ENCODE measurements around the gene THRAP3. TPM values are rescaled to one million over a fixed set of nuclear protein-coding genes. Genes with fewer than 3 reads are reported as not detected.

Gene THRAP3
- total and polyA plus RNA-seq, 2 of the 8 experiments (the other 6 are each of a cell fraction or from before 2014, with no cell fraction given) = 40.2 to 183 TPM

- H3K79me1 ChIP-seq (ENCODE audit: low read depth, low read length) = no peaks in the 10 kb centered on the region
- no peak for FAIRE-seq
- no peak overlapping the region for H2AFZ ChIP-seq (ENCODE audit: low read length)
- H3K4me3 ChIP-seq (ENCODE audit: extremely low read depth in 1 of 4, insufficient read depth in 2 of 4, low read depth in 3 of 4, low read length in 4 of 4) = no peak overlapping the region
- no peaks in the 10 kb centered on the region for H3K9me3 ChIP-seq (ENCODE audit: insufficient read depth in 2 of 2, low read depth in 1 of 2, low read length in 1 of 2)
- no peak overlapping the region for H2AK5ac ChIP-seq (ENCODE audit: low read depth, low read length)
- peaks cover 3% of the 10 kb centered on the region in 2 experiments for H4K20me1 ChIP-seq (replicated peaks in 1 of 2; ENCODE audit: control insufficient read depth in 1 of 2, insufficient read depth in 2 of 2, low read length in 2 of 2)
- H2BK5ac ChIP-seq (ENCODE audit: low read depth, low read length) = no peak overlapping the region
- H2BK12ac ChIP-seq (ENCODE audit: low read depth, low read length) = no peak overlapping the region
- no peak overlapping the region for H3K4ac ChIP-seq (replicated peaks; ENCODE audit: insufficient read length, low read depth, low read length)
- H2BK15ac ChIP-seq (ENCODE audit: low read length) = no peak overlapping the region
- no peaks in the 10 kb centered on the region for H3K79me2 ChIP-seq (ENCODE audit: control insufficient read depth in 1 of 2, insufficient read depth in 2 of 2, low read length in 2 of 2)
- DNase-seq (ENCODE audit: low read depth in 1 of 2, low spot score in 2 of 2) = no peak
- H2BK20ac ChIP-seq (ENCODE audit: low read length) = no peak overlapping the region
- no peak for TF ChIP-seq USF2 (IDR thresholded peaks at IDR 0.05; ENCODE audit: low read length)
- TF ChIP-seq E2F6 (IDR thresholded peaks at IDR 0.05) = no peak
- no peak for TF ChIP-seq ATF3 (IDR thresholded peaks at IDR 0.05; ENCODE audit: insufficient read depth, low read depth, low read length)
- no peak for TF ChIP-seq HDAC2 (IDR thresholded peaks at IDR 0.05; ENCODE audit: borderline replicate concordance in 1 of 2, low read depth in 2 of 2, low read length in 2 of 2)
- no peak for TF ChIP-seq JUN (IDR thresholded peaks at IDR 0.05; ENCODE audit: low read depth, low read length)
- TF ChIP-seq ASH2L (IDR thresholded peaks at IDR 0.05; ENCODE audit: low read length) = no peak
- no peak for TF ChIP-seq BRCA1 (IDR thresholded peaks at IDR 0.05; ENCODE audit: low read depth, low read length)
- no peak for TF ChIP-seq CEBPB (IDR thresholded peaks at IDR 0.05; ENCODE audit: low read depth, low read length)
- TF ChIP-seq CHD2 (IDR thresholded peaks at IDR 0.05; ENCODE audit: low read length) = no peak
- no peak for TF ChIP-seq KDM4A (IDR thresholded peaks at IDR 0.05; ENCODE audit: low read depth, low read length, severe bottlenecking)
- peaks cover 0 to 11% (median 4%) of the 10 kb centered on the region in 4 experiments; a peak in 4 of 8 replicates for H3K36me3 ChIP-seq (ENCODE audit: control insufficient read depth in 2 of 4, insufficient read depth in 4 of 4, low read length in 3 of 4)
- H3K27ac ChIP-seq (ENCODE audit: low read depth, low read length) = no peak overlapping the region
- 79% methylated on average over 9 of the region's 9 CpGs; no CpG with 5 or more reads in 1 of the 2 experiments for WGBS, 2 experiments (ENCODE audit: extremely low coverage in 1 of 2, insufficient coverage in 1 of 2, insufficient read length in 1 of 2, insufficient replicate concordance in 2 of 2, low coverage in 1 of 2, low lambda C conversion rate in 2 of 2, missing lambda C conversion rate in 1 of 2)
- H3K23ac ChIP-seq (ENCODE audit: insufficient read length) = no peak overlapping the region
- CTCF ChIA-PET (ENCODE audit: partially characterized antibody) = interaction anchor here (1.3 to 10.0 kb wide), 3 partner anchors 13 to 29 kb away, joined by 3 to 150 read pairs (median 6); no protein-coding TSS in a partner anchor
- no peak overlapping the region for H3K56ac ChIP-seq (replicated peaks; ENCODE audit: insufficient read length, low read depth, low read length)
- H4K8ac ChIP-seq (ENCODE audit: extremely low read depth, insufficient read depth, low read length) = no peak overlapping the region
- H3K4me2 ChIP-seq (ENCODE audit: insufficient read depth in 1 of 2, low read depth in 2 of 2, low read length in 2 of 2) = no peak overlapping the region
- POLR2A ChIA-PET (ENCODE audit: partially characterized antibody) = interaction anchor here (1.1 to 4.3 kb wide), 3 partner anchors 15 to 21 kb away, joined by 3 to 23 read pairs (median 19); partner anchors contain the start of gene EVA1B
- H2BK120ac ChIP-seq (replicated peaks; ENCODE audit: low read depth, low read length) = no peak overlapping the region
- no peaks in the 10 kb centered on the region for H3K23me2 ChIP-seq (ENCODE audit: low read depth, low read length)
- H3K14ac ChIP-seq (ENCODE audit: insufficient read length) = no peak overlapping the region
- no peak overlapping the region for H3K18ac ChIP-seq (ENCODE audit: extremely low read depth, low read length)
- no peak overlapping the region for H4K5ac ChIP-seq (ENCODE audit: insufficient read length, low read depth, low read length)
- H3K4me1 ChIP-seq (replicated peaks in 1 of 4; ENCODE audit: control insufficient read depth in 3 of 4, insufficient read depth in 4 of 4, low read length in 3 of 4) = no peaks in the 10 kb centered on the region; a peak in 1 of 7 replicates
- no peaks in the 10 kb centered on the region; a peak in 3 of 7 replicates for H3K27me3 ChIP-seq (replicated peaks in 1 of 4; ENCODE audit: control insufficient read depth in 3 of 4, extremely low read depth in 1 of 4, insufficient read depth in 3 of 4, low read length in 3 of 4)
- no peak overlapping the region for H3K9ac ChIP-seq (replicated peaks in 1 of 4; ENCODE audit: extremely low read depth in 1 of 4, low read depth in 3 of 4, low read length in 3 of 4)
- no peak overlapping the region for H4K91ac ChIP-seq (replicated peaks; ENCODE audit: insufficient read length, low read length)
Measured at GRCh38 chr1:36339615-36340014, 115.4 kb downstream of the THRAP3 start.

All from H1 (cell line).